Lower leg skin (tissue), 4 donors: Measurements from ENCODE around the gene ST6GAL1. TPM values are rescaled to one million over a fixed set of nuclear protein-coding genes. Genes with fewer than 3 reads are reported as not detected.

Experiments used
- DNase-seq, 2 donors: peaks; one replicate each; pipeline ENCODE4 v3.0.0-alpha.2; 2019; ENCODE audit warnings: low spot score in 2 of 2
- H3K4me3 ChIP-seq: fragments of 200-600 bp; sonication (generic); 2 replicates; pipeline ENCODE4 v1.5.1; 2017; ENCODE audit warnings: mild to moderate bottlenecking, low read depth; ENCODE audit not compliant: poor library complexity, severe bottlenecking
- CTCF ChIP-seq, 3 donors: fragments of 450-650 bp; IDR thresholded peaks; one replicate each; pipeline ENCODE4 v1.5.1; 2016; ENCODE audit warnings: antibody characterized with exemption in 3 of 3, mild to moderate bottlenecking in 3 of 3, moderate library complexity in 2 of 3
- POLR2A ChIP-seq, 2 donors: fragments of 450-650 bp; IDR thresholded peaks; one replicate each; pipeline ENCODE4 v1.6.1; 2016 to 2017; ENCODE audit warnings: antibody characterized with exemption in 2 of 2, mild to moderate bottlenecking in 1 of 2, moderate library complexity in 1 of 2
- WGBS, 2 donors: methylation state at CpG; one replicate each; pipeline ENCODE4 v1.1.5; 2018; 5-methylcytosine and 5-hydroxymethylcytosine counted together
- intact Hi-C: fragments of 100-400 bp; cut with DNase I; formaldehyde crosslinking; loops from one replicate; pipeline ENCODE4 v1.15.0; 2023; ENCODE audit warnings: low total_unique reads
- total RNA-seq, 4 donors: library from RNA; depleted of rRNA; stranded (reverse); fragments of >200 nt; gene quantifications; one replicate each; pipeline ENCODE4 v1.1.0, GENCODE V29; 2016

The ST6GAL1 gene
- total RNA-seq, 4 donors from 2014 or later: 12.8 to 44.5 (median 25.2) TPM

DNA sequence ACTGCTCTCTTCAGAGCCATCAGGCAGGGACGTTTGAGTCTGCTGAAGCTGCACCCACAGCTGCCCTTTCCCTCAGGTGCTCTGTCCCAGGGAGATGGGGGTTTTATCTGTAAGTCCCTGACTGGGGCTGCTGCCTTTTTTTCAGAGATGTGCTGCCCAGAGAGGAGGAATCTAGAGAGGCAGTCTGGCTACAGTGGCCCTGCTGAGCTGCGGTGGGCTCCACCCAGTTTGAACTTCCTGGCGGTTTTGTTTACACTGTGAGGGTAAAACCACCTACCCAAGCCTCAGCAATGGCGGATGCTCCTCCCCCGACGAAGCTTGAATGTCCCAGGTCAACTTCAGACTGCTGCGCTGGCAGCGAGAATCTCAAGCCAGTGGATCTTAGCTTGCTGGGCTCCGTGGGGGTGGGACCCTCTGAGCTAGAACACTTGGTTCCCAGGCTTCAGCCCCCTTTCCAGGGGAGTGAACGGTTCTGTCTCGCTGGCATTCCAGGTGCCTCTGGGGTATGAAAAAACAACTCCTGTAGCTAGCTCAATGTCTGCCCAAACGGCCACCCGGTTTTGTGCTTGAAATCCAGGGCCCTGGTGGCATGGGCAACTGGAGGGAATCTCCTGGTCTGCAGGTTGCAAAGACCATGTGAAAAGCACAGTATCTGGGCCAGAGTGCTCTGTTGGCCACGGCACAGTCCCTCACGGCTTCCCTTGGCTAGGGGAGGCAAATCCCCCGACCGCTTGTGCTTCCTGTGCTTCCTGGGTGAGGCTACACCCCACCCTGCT lies 21.1 kb upstream of the ST6GAL1 start:
- no peak for TF ChIP-seq POLR2A (IDR thresholded peaks at IDR 0.05)
- TF ChIP-seq CTCF (IDR thresholded peaks at IDR 0.05): no peak
- no peak overlapping the region for H3K4me3 ChIP-seq
- 73 to 87% methylated on average over 15 to 17 of the region's 17 CpGs for WGBS, 2 donors

GRCh38 chr3:186915806-186916796 lies 14.2 kb upstream of the ST6GAL1 start:
- no peak for DNase-seq
- intact Hi-C loops: no loop called here
- WGBS, 2 donors: 29 to 36% methylated on average over 11 of the region's 11 CpGs

More for the DNA sequence above, 21.1 kb upstream of the ST6GAL1 start:
- intact Hi-C loops: no loop called here
- no peak for DNase-seq

GRCh38 chr3:186917512-186918312 lies 12.6 kb upstream of the ST6GAL1 start:
- 78 to 82% methylated on average over 4 of the region's 4 CpGs for WGBS, 2 donors
- TF ChIP-seq CTCF (IDR thresholded peaks at IDR 0.05) (no peak), POLR2A (IDR thresholded peaks at IDR 0.05) (no peak)
- intact Hi-C loops: no loop called here
- H3K4me3 ChIP-seq: no peak overlapping the region
- no peak for DNase-seq

More at GRCh38 chr3:186915806-186916796, 14.2 kb upstream of the ST6GAL1 start:
- no peak overlapping the region for H3K4me3 ChIP-seq
- TF ChIP-seq CTCF (IDR thresholded peaks at IDR 0.05) (no peak), POLR2A (IDR thresholded peaks at IDR 0.05) (no peak)

GRCh38 chr3:186920301-186920700 lies 10.0 kb upstream of the ST6GAL1 start:
- no peak for TF ChIP-seq CTCF (IDR thresholded peaks at IDR 0.05)
- no peak for TF ChIP-seq POLR2A (IDR thresholded peaks at IDR 0.05)
- intact Hi-C loops: no loop called here
- no peak overlapping the region for H3K4me3 ChIP-seq
- WGBS, 2 donors: 73 to 83% methylated on average over 4 of the region's 4 CpGs
- no peak for DNase-seq

DNA sequence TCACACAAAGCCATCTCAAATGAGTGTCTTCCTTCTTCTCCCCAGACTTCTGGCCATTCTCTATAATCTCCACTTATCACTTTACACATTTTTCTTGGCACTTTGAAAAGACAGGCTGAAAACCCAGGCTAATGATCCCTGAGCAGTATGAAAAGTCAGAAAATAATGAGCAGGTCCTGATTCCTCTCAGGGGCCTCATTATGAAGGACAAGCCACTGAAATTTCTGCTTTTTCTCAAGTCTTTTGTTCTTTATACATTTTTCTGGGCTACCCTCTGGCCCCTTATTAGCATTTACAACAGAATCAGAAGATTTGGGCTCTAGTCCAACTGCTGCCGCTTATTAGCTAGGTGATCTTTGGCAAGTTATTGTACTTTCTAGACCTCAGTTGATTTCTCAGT lies 9.5 kb upstream of the ST6GAL1 start:
- DNase-seq: no peak
- intact Hi-C loops: no loop called here
- 81 to 93% methylated on average over 1 of the region's 1 CpG for WGBS, 2 donors
- no peak for TF ChIP-seq POLR2A (IDR thresholded peaks at IDR 0.05)
- no peak for TF ChIP-seq CTCF (IDR thresholded peaks at IDR 0.05)
- no peak overlapping the region for H3K4me3 ChIP-seq
